A673 (cell line): ENCODE data around the gene FADD. TPM values are rescaled to one million over a fixed set of nuclear protein-coding genes. Genes with fewer than 3 reads are reported as not detected.

Experiments used
- BruUV-seq: library from RNA; stranded (reverse); fragments of 400-500 nt; replicated peaks from 2 replicates; lab custom pipeline; 2021; lab: Mats Ljungman, UMichigan
- CTCF ChIA-PET: fragments of 300-600 bp; sonication (Branson Sonifier 250); formaldehyde crosslinking; loops from one replicate; lab custom pipeline; 2022; ENCODE audit warnings: antibody characterized with exemption; lab: Charles Lee
- POLR2A ChIA-PET: fragments of 300-600 bp; sonication (Branson Sonifier 250); formaldehyde crosslinking; loops from one replicate; lab custom pipeline; 2022; ENCODE audit warnings: antibody characterized with exemption; ENCODE audit not compliant: low non-redundant PET; lab: Charles Lee
- DNase-seq: peaks from one replicate; pipeline ENCODE4 v3.0.0-alpha.2; 2015; ENCODE audit warnings: low spot score
- H3K27ac ChIP-seq: fragments of 200-600 bp; sonication (generic); 2 replicates; pipeline ENCODE4 v1.5.1; 2016; ENCODE audit warnings: mixed run types, low read depth, mild to moderate bottlenecking, mixed read lengths, antibody characterized with exemption, low read length; ENCODE audit not compliant: poor library complexity, severe bottlenecking
- H3K27me3 ChIP-seq: fragments of 200-600 bp; sonication (generic); replicated peaks from 2 replicates; pipeline ENCODE4 v1.6.1; 2017; ENCODE audit warnings: mixed run types, low read depth, mild to moderate bottlenecking, mixed read lengths, antibody characterized with exemption, low read length; ENCODE audit not compliant: insufficient read depth, poor library complexity
- H3K36me3 ChIP-seq: fragments of 200-600 bp; sonication (generic); 2 replicates; pipeline ENCODE4 v1.6.1; 2016; ENCODE audit warnings: mixed run types, mild to moderate bottlenecking, mixed read lengths, antibody characterized with exemption, low read length; ENCODE audit not compliant: insufficient read depth, poor library complexity, severe bottlenecking
- H3K4me1 ChIP-seq: fragments of 200-600 bp; sonication (generic); 2 replicates; pipeline ENCODE4 v1.6.1; 2017; ENCODE audit warnings: mixed run types, mild to moderate bottlenecking, mixed read lengths, antibody characterized with exemption, low read length; ENCODE audit not compliant: insufficient read depth, poor library complexity, severe bottlenecking
- H3K4me3 ChIP-seq: fragments of 200-600 bp; sonication (generic); 2 replicates; pipeline ENCODE4 v1.5.1; 2016; ENCODE audit warnings: low read depth, mixed run types, mild to moderate bottlenecking, mixed read lengths, low read length; ENCODE audit not compliant: poor library complexity, severe bottlenecking
- H3K9me3 ChIP-seq: fragments of 200-600 bp; sonication (generic); 2 replicates; pipeline ENCODE4 v1.6.1; 2016; ENCODE audit warnings: mixed run types, low read depth, mild to moderate bottlenecking, mixed read lengths, antibody characterized with exemption, low read length; ENCODE audit not compliant: poor library complexity, severe bottlenecking
- CTCF ChIP-seq: fragments of 300-800, 200-600 bp; sonication (generic); conservative IDR thresholded peaks from 2 replicates; pipeline ENCODE4 v1.5.1; 2017; ENCODE audit warnings: low read depth, mild to moderate bottlenecking, antibody characterized with exemption, low read length, moderate library complexity, mixed read lengths
- EZH2 ChIP-seq: fragments of 200-600 bp; sonication (generic); IDR thresholded peaks from 2 replicates; pipeline ENCODE4 v1.6.1; 2017; ENCODE audit warnings: borderline replicate concordance, low read depth, mild to moderate bottlenecking, mixed read lengths, antibody characterized with exemption, low read length; ENCODE audit not compliant: poor library complexity, severe bottlenecking
- intact Hi-C: fragments of 100-400 bp; cut with micrococcal nuclease; formaldehyde crosslinking; loops from one replicate; pipeline ENCODE4 v1.10.0; 2022; ENCODE audit not compliant: unreplicated experiment
- total RNA-seq: library from RNA; stranded (reverse); gene quantifications from 2 replicates; pipeline ENCODE4 v1.2.3, GENCODE V29; 2021

Gene FADD
- total RNA-seq, 1 experiment from 2014 or later, result 62.7 TPM

GRCh38 chr11:70158201-70158600, 44.9 kb upstream of the FADD start:
- Histone ChIP-seq H3K9me3 (no peaks in the 10 kb centered on the region), H3K36me3 (no peaks in the 10 kb centered on the region), H3K4me3 (no peak overlapping the region), H3K27ac (no peak overlapping the region), H3K27me3 (no peaks in the 10 kb centered on the region), H3K4me1 (no peaks in the 10 kb centered on the region)
- POLR2A ChIA-PET, result no interaction called here
- CTCF ChIA-PET, result interaction anchor here (1.2 kb wide), 1 partner anchor 14 kb away, joined by 3 read pairs; no protein-coding TSS in a partner anchor
- TF ChIP-seq CTCF (peak; percentile 38), EZH2 (no peak)
- no peak for DNase-seq
- no TSS peak for BruUV-seq
- intact Hi-C loops, result no loop called here

GRCh38 chr11:70158757-70159389, 44.2 kb upstream of the FADD start:
- no peaks in the 10 kb centered on the region for H3K4me1 ChIP-seq
- intact Hi-C loops, result no loop called here
- TF ChIP-seq CTCF (no peak), EZH2 (no peak)
- no peaks in the 10 kb centered on the region for H3K36me3 ChIP-seq
- ChIA-PET CTCF (interaction anchor here (1.2 kb wide), 1 partner anchor 13 kb away, joined by 3 read pairs; no protein-coding TSS in a partner anchor), POLR2A (no interaction called here)
- H3K27ac ChIP-seq, result no peak overlapping the region
- H3K4me3 ChIP-seq, result no peak overlapping the region
- BruUV-seq, result no TSS peak
- DNase-seq, result no peak
- H3K9me3 ChIP-seq, result no peaks in the 10 kb centered on the region
- H3K27me3 ChIP-seq, result no peaks in the 10 kb centered on the region

GRCh38 chr11:70159627-70160570, 43.2 kb upstream of the FADD start:
- Histone ChIP-seq H3K9me3 (no peaks in the 10 kb centered on the region), H3K4me3 (no peak overlapping the region), H3K27me3 (no peaks in the 10 kb centered on the region), H3K4me1 (no peaks in the 10 kb centered on the region), H3K36me3 (no peaks in the 10 kb centered on the region), H3K27ac (no peak overlapping the region)
- TF ChIP-seq EZH2 (no peak), CTCF (no peak)
- CTCF ChIA-PET, result no interaction called here
- POLR2A ChIA-PET, result no interaction called here
- DNase-seq, result no peak
- intact Hi-C loops, result no loop called here
- no TSS peak for BruUV-seq
